Measurements from ENCODE around the gene EFEMP2. TPM values are rescaled to one million over a fixed set of nuclear protein-coding genes. Genes with fewer than 3 reads are reported as not detected.

The EFEMP2 gene
- total and polyA plus RNA-seq, 2 experiments from 2014 or later = 7.4 to 9.4 TPM

- TF ChIP-seq JUNB (IDR thresholded peaks at IDR 0.05; ENCODE audit: unreplicated experiment) = no peak
Observed at GRCh38 chr11:65883786-65884715, 11.5 kb upstream of the EFEMP2 start (continued).

GRCh38 chr11:65883058-65883761 lies 10.6 kb upstream of the EFEMP2 start:
- H3F3A ChIP-seq (replicated peaks; ENCODE audit: low read depth) = peaks cover 24% of the 10 kb centered on the region
- no peak overlapping the region for H2AFZ ChIP-seq
- Mint-ChIP-seq H3K9me3 (peaks cover 2% of the 10 kb centered on the region; the same call in 1 of the 3 replicates), H3K27me3 (ENCODE audit: insufficient read depth, low read depth, poor library complexity) (peaks cover 13% of the 10 kb centered on the region), H3K36me3 (ENCODE audit: low read depth) (peaks cover 45% of the 10 kb centered on the region), H3K4me3 (no peak overlapping the region; the same call in 2 of the 3 replicates), H3K4me1 (peaks cover 13% of the 10 kb centered on the region), H3K27ac (no peak overlapping the region)
- no peaks in the 10 kb centered on the region for H3K27me3 ChIP-seq (ENCODE audit: insufficient read depth)
- H3K4me1 ChIP-seq (ENCODE audit: insufficient read depth) = peaks cover 7% of the 10 kb centered on the region; the same call in 1 of the 2 replicates
- DNase-seq (ENCODE audit: low spot score) (no peak), ATAC-seq (no peak)
- H3K9me2 ChIP-seq (ENCODE audit: insufficient read depth) = no peaks in the 10 kb centered on the region
- H4K20me1 ChIP-seq (replicated peaks; ENCODE audit: insufficient read depth) = peaks cover 18% of the 10 kb centered on the region; the same call in 1 of the 2 replicates
- no peak for TF ChIP-seq EZH2 (IDR thresholded peaks at IDR 0.05; ENCODE audit: low read depth, unreplicated experiment)
- no peak for TF ChIP-seq EZH2phosphoT487 (IDR thresholded peaks at IDR 0.05; ENCODE audit: unreplicated experiment)
- no peak for TF ChIP-seq ZNF331 (CRISPR knock-in tag; IDR thresholded peaks at IDR 0.05; ENCODE audit: low read depth)
- no peak for TF ChIP-seq POLR2AphosphoS5 (IDR thresholded peaks at IDR 0.05; ENCODE audit: low read depth)
- no peak for TF ChIP-seq STAT1 (IDR thresholded peaks at IDR 0.05; ENCODE audit: unreplicated experiment)
- TF ChIP-seq ETS1 (IDR thresholded peaks at IDR 0.05) = no peak
- TF ChIP-seq NANOG (IDR thresholded peaks at IDR 0.05; ENCODE audit: borderline replicate concordance) = no peak
- no peak for TF ChIP-seq REST (IDR thresholded peaks at IDR 0.05; ENCODE audit: unreplicated experiment)
- H3K36me3 ChIP-seq (ENCODE audit: insufficient read depth) = peaks cover 14% of the 10 kb centered on the region; the same call in 1 of the 2 replicates
- no peak overlapping the region for H3K4me2 ChIP-seq
- no peak overlapping the region for H3K27ac ChIP-seq (ENCODE audit: low read depth)
- 0 out of 2 replicates have a peak, but pooled peaks cover 9% of the 10 kb centered on the region for H3K79me2 ChIP-seq (replicated peaks; ENCODE audit: insufficient read depth)
- no peak overlapping the region for H3K4me3 ChIP-seq

All from GM23338 (cell line).